UCSD-AML1 (cell line): ENCODE results near the gene ARID5B.

Experiments used
- DNase-seq: peaks from one replicate; lab custom pipeline; 2025; ENCODE audit not compliant: unreplicated experiment; lab: John Stamatoyannopoulos, UW

ARID5B gene

GRCh38 chr10:61986382-61986781, 84.9 kb downstream of the ARID5B start:
- no peak for DNase-seq

- DNase-seq = no peak
Observed at GRCh38 chr10:61986788-61987492, 85.4 kb downstream of the ARID5B start.

- no peak for DNase-seq
Observed at GRCh38 chr10:61987537-61987936, 86.0 kb downstream of the ARID5B start.

- no peak for DNase-seq
Observed at GRCh38 chr10:61987951-61988379, 86.5 kb downstream of the ARID5B start.

GRCh38 chr10:61989995-61990760, 88.7 kb downstream of the ARID5B start:
- no peak for DNase-seq

GRCh38 chr10:61990761-61991135, 89.2 kb downstream of the ARID5B start:
- DNase-seq = no peak

GRCh38 chr10:61991166-61991565, 89.7 kb downstream of the ARID5B start:
- no peak for DNase-seq

GRCh38 chr10:61992059-61992460, 90.6 kb downstream of the ARID5B start:
- DNase-seq = no peak

- DNase-seq = no peak
Observed at GRCh38 chr10:61992671-61993668, 91.5 kb downstream of the ARID5B start.

- DNase-seq = no peak
Observed at GRCh38 chr10:61993711-61994401, 92.4 kb downstream of the ARID5B start.

GRCh38 chr10:61994405-61995219, 93.1 kb downstream of the ARID5B start:
- no peak for DNase-seq

- DNase-seq = no peak
Observed at GRCh38 chr10:61995220-61995503, 93.7 kb downstream of the ARID5B start.

- DNase-seq = no peak
Observed at GRCh38 chr10:61998937-61999336, 97.4 kb downstream of the ARID5B start.

GRCh38 chr10:62000037-62000603, 98.6 kb downstream of the ARID5B start:
- no peak for DNase-seq

GRCh38 chr10:62000726-62001125, 99.2 kb downstream of the ARID5B start:
- DNase-seq = no peak

GRCh38 chr10:62001898-62002297, 100.4 kb downstream of the ARID5B start:
- DNase-seq = no peak

GRCh38 chr10:62002753-62003152, 101.3 kb downstream of the ARID5B start:
- DNase-seq = no peak

- no peak for DNase-seq
Observed at GRCh38 chr10:62004042-62004441, 102.5 kb downstream of the ARID5B start.

- no peak for DNase-seq
Observed at GRCh38 chr10:62005281-62005680, 103.8 kb downstream of the ARID5B start.

GRCh38 chr10:62005687-62006086, 104.2 kb downstream of the ARID5B start:
- no peak for DNase-seq
